C4-2B (cell line): ENCODE measurements around the gene CNGA2.
A peak's percentile ranks its signal among the peaks of the same experiment; 100 is the strongest.

ENCODE experiments used
- H3K27ac ChIP-seq: fragments of 450-650 bp; 2 replicates; pipeline ENCODE4 v1.5.1; 2017
- ZFX ChIP-seq: fragments of 450-650 bp; IDR thresholded peaks from 2 replicates; pipeline ENCODE4 v1.6.1; 2017
- TF ChIP-seq, protein P1 (sequence below): fragments of 450-650 bp; conservative IDR thresholded peaks from 2 replicates; pipeline ENCODE4 v1.5.1; 2017; ENCODE audit warnings: mild to moderate bottlenecking

The CNGA2 gene

DNA sequence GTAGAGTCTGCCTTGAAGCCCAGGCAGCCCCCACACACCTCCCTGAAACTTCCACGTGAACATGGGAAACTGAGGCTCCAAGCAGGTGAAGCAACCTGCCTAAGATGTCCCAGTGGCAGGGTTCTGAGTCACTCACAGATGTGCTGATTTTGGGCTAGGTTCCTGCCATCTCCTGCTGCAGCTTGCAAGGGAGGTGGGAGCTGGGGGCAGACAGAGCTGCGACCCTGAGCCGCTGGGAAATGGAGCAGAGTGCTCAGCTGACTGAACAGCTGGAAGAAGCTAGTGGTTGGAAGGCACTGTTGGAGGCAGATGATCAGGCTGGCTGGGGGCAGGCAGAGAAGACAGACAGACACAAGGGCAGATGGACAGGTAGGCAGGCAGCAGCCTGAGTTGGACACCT, 22.3 kb upstream of the CNGA2 start:
- H3K27ac ChIP-seq, result no peak overlapping the region
- TF ChIP-seq, protein P1, sequence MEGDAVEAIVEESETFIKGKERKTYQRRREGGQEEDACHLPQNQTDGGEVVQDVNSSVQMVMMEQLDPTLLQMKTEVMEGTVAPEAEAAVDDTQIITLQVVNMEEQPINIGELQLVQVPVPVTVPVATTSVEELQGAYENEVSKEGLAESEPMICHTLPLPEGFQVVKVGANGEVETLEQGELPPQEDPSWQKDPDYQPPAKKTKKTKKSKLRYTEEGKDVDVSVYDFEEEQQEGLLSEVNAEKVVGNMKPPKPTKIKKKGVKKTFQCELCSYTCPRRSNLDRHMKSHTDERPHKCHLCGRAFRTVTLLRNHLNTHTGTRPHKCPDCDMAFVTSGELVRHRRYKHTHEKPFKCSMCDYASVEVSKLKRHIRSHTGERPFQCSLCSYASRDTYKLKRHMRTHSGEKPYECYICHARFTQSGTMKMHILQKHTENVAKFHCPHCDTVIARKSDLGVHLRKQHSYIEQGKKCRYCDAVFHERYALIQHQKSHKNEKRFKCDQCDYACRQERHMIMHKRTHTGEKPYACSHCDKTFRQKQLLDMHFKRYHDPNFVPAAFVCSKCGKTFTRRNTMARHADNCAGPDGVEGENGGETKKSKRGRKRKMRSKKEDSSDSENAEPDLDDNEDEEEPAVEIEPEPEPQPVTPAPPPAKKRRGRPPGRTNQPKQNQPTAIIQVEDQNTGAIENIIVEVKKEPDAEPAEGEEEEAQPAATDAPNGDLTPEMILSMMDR, result no peak
- no peak for TF ChIP-seq ZFX

DNA sequence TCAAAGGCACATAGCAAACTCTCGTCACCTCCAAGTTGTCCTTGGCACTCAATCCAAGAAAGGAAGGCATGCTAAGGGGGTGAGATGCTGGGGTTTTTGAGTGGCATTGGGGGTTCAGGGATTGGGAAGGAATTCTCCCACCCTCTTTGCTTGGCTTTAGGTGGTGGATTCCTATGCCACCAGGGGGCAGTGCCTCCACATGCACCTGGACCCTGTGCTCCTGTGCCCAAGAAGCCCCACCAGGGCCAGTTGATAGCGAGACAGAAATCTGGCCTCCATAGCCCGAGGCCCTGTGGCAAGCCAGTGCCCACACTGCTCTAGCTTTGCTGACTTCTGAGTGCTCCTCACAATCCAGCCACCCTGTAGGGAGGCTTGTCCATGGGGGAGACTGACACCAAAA, 20.7 kb upstream of the CNGA2 start:
- TF ChIP-seq ZFX, result no peak
- TF ChIP-seq, protein P1, result peak; percentile 73
- H3K27ac ChIP-seq, result no peak overlapping the region

DNA sequence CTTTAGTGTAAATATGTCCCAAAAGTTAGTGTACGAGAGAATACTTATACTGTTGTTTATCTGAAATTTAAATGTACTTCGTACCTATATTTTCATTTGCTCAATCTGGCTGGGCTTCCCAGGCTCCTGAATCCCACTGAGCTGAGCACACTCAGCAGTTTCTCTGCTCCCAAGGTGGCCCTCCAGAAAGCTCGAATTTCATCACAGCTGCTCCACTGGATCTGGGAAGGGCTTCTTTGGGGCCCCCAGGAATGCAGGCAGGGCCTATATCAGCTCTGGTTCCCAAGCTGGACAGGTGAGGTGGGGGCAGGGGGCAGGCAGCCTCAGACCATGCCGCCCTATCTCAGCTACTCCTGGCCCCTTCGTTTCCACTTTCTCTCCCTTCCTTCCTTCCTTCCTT, 20.2 kb upstream of the CNGA2 start:
- TF ChIP-seq, protein P1, result no peak
- TF ChIP-seq ZFX, result no peak
- H3K27ac ChIP-seq, result no peak overlapping the region

DNA sequence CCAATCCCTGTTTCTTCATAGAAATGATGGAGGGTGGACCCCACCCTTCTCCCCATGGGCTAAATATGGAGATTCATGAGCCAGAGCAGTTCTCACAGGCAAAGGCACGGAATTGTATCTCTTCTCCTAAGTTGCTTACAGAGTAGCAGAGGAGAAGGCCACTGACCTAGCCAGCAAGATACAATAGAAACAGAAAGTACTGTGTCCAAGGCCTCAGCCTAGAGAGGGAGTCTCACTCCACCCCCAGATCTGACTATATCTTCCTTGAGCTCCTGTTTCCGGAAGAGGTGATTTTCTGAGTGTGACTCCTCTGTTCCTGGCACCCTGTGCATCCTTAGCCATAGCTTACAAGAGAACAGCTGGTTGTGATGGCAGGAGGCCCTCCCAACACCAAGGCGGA, 18.8 kb upstream of the CNGA2 start, which contains the start of gene FATE1:
Gene FATE1, plus strand, starts transcription at position 284 of the 400 bp plus-strand sequence. Its CDS starts 85 bp downstream, at position 369.
- H3K27ac ChIP-seq, result no peak within 1 kb of the TSS
- TF ChIP-seq, protein P1, result no peak
- no peak for TF ChIP-seq ZFX

DNA sequence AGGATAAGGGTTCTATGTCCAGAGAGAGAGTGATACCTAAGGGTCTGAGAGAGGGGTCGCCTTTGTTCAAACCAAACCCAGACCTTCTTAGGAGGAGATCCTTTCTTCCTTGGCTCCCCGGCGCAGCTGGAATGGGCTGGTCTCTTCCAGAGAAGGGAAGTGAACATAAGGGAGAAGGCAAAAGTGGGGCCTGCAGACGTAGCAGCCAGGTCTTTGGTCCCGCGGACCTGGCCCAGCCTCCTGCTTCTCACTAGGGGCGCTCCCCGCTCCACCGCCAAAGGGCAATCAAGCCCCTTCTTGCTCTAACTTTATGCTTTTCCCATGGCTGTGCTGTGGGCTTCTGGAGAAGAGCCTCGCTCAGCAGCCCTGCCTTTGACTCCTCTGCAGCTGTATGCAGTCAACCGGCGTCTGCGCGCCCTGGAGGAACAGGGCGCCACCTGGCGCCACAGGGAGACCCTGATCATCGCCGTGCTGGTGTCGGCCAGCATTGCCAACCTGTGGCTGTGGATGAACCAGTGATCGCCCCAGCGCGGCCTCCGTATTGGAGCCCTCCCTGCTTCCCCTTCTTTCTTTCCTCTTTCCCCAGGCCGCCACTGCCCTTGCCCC, 12.2 kb upstream of the CNGA2 start:
- H3K27ac ChIP-seq, result no peak overlapping the region
- TF ChIP-seq ZFX, result no peak
- TF ChIP-seq, protein P1, result peak; percentile 67

DNA sequence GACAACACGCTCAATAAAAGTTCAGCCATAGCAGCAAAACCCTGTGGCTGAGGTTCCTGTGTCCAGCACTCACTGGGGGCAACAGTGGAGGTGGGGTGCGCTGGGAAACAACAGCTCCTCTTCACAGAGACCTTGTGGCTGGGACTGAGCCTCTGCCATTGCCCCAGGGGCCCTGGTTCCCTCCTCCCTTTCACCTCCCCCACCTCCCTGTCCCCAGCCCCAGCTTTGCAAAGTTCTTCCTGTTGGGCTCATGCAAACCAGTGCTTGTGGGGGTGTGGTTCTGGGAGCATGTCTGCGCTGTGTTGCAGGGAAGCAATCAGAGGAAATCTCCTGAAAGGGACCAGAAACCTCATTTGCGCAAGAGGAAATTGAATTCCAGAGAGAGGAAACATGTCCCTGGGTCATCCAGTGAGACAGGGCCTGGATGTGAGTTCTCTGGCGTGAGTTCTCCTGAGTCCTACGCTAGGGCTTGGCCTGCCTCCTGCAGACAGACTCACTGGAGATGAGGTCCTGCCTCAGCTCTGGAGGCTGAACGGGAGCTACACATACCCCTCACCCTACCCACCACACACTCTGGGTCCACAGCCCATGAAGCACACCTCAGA, 11.3 kb upstream of the CNGA2 start:
- H3K27ac ChIP-seq, result no peak overlapping the region
- TF ChIP-seq, protein P1, result no peak
- TF ChIP-seq ZFX, result no peak

DNA sequence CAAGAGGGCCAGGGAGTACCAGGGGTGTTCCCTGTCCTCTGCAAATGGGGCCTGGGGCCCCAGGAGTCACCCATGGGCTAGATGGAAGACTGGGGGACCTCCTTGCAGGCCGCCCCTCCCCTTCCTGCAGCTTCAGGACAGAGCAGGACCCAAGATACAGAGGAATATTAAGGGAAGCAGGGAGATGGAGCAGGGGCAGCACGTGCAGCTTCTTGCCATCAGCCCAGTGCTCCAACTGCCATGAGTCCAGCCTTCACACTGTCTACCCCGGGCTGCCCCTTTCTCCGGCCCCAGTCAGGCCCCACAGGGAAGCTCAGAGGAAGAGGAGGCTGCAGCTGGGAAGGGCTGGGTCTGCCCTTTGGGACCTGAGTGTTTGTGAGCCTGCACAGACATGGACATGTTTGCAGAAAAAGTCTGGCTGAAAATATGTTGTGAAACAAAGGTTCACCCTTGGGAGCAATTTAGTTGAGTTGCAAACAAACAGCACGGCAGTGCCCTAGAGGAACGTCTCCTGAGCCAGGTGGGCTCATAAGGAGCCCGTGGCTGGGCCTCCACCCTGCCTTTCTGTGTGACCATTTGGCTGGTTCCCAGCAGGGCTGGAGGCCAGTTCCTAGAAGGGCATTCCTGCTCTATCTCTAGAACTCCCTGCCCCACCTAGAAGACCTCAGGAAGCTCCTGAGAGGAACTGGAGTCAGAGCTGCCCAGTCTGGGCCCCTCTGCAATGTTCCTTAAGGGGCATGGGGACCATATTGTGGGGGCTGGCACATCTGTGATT, 9.8 kb upstream of the CNGA2 start:
- H3K27ac ChIP-seq, result no peak overlapping the region
- TF ChIP-seq ZFX, result no peak
- TF ChIP-seq, protein P1, result no peak
